Uterus (tissue), 2 donors: ENCODE measurements around the gene HLA-DQA1.

Experiments
- POLR2A ChIP-seq, 2 donors: fragments of 450-650 bp; IDR thresholded peaks; one replicate each; pipeline ENCODE4 v1.6.1; 2016; ENCODE audit warnings: antibody characterized with exemption in 2 of 2, mild to moderate bottlenecking in 1 of 2, moderate library complexity in 1 of 2
- TF ChIP-seq, protein P1 (sequence below), 4 experiments: fragments of 200-600 bp in 2 of 4; fragments of 450-650 bp in 2 of 4; sonication (generic) in 2 of 4; IDR thresholded peaks; one replicate each; pipeline ENCODE4 v1.5.1; 2016 to 2019; ENCODE audit warnings: antibody characterized with exemption in 4 of 4, mild to moderate bottlenecking in 2 of 4, moderate library complexity in 1 of 4

DNA sequence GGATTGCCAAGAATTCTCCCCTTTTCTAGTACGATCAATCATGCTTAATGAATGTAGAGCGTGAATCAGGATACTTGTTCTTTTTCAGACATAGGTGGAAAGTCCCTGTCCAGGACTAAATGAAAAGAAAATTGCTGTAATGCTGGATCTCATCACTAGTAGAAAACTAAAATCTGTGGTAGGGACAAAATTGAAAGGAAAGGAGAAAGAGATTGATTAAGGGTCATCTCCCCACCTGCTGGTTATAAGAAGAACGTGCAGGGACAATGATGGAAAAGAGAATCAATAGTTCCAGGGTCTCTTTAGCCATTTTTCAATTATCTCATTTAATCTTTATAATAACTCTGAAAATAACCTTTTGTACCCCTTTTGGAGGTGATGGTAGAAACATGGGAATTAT is 28.8 kb upstream of the HLA-DQA1 start:
- TF ChIP-seq, protein P1, sequence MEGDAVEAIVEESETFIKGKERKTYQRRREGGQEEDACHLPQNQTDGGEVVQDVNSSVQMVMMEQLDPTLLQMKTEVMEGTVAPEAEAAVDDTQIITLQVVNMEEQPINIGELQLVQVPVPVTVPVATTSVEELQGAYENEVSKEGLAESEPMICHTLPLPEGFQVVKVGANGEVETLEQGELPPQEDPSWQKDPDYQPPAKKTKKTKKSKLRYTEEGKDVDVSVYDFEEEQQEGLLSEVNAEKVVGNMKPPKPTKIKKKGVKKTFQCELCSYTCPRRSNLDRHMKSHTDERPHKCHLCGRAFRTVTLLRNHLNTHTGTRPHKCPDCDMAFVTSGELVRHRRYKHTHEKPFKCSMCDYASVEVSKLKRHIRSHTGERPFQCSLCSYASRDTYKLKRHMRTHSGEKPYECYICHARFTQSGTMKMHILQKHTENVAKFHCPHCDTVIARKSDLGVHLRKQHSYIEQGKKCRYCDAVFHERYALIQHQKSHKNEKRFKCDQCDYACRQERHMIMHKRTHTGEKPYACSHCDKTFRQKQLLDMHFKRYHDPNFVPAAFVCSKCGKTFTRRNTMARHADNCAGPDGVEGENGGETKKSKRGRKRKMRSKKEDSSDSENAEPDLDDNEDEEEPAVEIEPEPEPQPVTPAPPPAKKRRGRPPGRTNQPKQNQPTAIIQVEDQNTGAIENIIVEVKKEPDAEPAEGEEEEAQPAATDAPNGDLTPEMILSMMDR (IDR thresholded peaks at IDR 0.05): no peak
- no peak for TF ChIP-seq POLR2A (IDR thresholded peaks at IDR 0.05)
